Stimulated activated CD4-positive, alpha-beta T cell treated with anti-CD3 and anti-CD28 coated beads, Interleukin-1b, Interleukin-23, amount 100 ng/mL, for 1 hour (primary cell): ENCODE results near the gene TKT.

ENCODE experiments used
- DNase-seq, 2 donors: peaks; one replicate each; pipeline ENCODE4 v3.0.0-alpha.2; 2020; ENCODE audit warnings: low read depth in 2 of 2

Gene TKT

GRCh38 chr3:53239800-53240199, 16.0 kb downstream of the TKT start:
- no peak for DNase-seq

GRCh38 chr3:53238886-53239285, 16.9 kb downstream of the TKT start:
- DNase-seq: no peak

GRCh38 chr3:53238051-53238850, 17.6 kb downstream of the TKT start:
- no peak for DNase-seq

GRCh38 chr3:53236112-53236841, 19.5 kb downstream of the TKT start:
- no peak for DNase-seq

- no peak for DNase-seq
Observed at GRCh38 chr3:53235545-53235944, 20.3 kb downstream of the TKT start.

GRCh38 chr3:53234841-53235232, 21.0 kb downstream of the TKT start:
- DNase-seq: no peak

GRCh38 chr3:53234130-53234840, 21.5 kb downstream of the TKT start:
- DNase-seq: no peak

- no peak for DNase-seq
Observed at GRCh38 chr3:53232641-53233377, 23.0 kb downstream of the TKT start.

GRCh38 chr3:53231532-53232511, 24.0 kb downstream of the TKT start:
- no peak for DNase-seq

GRCh38 chr3:53230789-53231188, 25.0 kb downstream of the TKT start:
- DNase-seq: no peak

GRCh38 chr3:53230041-53230621, 25.7 kb downstream of the TKT start:
- DNase-seq: no peak

- no peak for DNase-seq
Observed at GRCh38 chr3:53229606-53230005, 26.2 kb downstream of the TKT start.

- DNase-seq: no peak
Observed at GRCh38 chr3:53229171-53229570, 26.7 kb downstream of the TKT start.

- DNase-seq: no peak
Observed at GRCh38 chr3:53227993-53228885, 27.6 kb downstream of the TKT start.

GRCh38 chr3:53226841-53227407, 28.9 kb downstream of the TKT start:
- DNase-seq: no peak

GRCh38 chr3:53226142-53226840, 29.5 kb downstream of the TKT start:
- no peak for DNase-seq

GRCh38 chr3:53225651-53226050, 30.2 kb downstream of the TKT start:
- no peak for DNase-seq

GRCh38 chr3:53225181-53225580, 30.6 kb downstream of the TKT start:
- no peak for DNase-seq
